HPDE6-E6E7 (cell line): Measurements from ENCODE around the gene BBS9.
A peak's percentile ranks its signal among the peaks of the same experiment; 100 is the strongest.
"Not testable (repeated sequence)": the region's sequence is repeated elsewhere in the genome, so short reads cannot be mapped to it uniquely, and the experiment has no call there.

ENCODE experiments used
- DNase-seq: peaks from one replicate; pipeline ENCODE4 v3.0.0; 2011; ENCODE audit warnings: missing footprints; ENCODE audit errors: extremely low spot score

BBS9 gene

GRCh38 chr7:33431543-33431942 is 302.2 kb downstream of the BBS9 start:
- DNase-seq: no peak

GRCh38 chr7:33432821-33433220 is 303.5 kb downstream of the BBS9 start:
- DNase-seq: no peak

- no peak for DNase-seq
Measured at GRCh38 chr7:33433357-33433756, 304.0 kb downstream of the BBS9 start.

GRCh38 chr7:33444511-33444910 is 315.1 kb downstream of the BBS9 start:
- no peak for DNase-seq

- DNase-seq: no peak
Measured at GRCh38 chr7:33446551-33446950, 317.2 kb downstream of the BBS9 start.

- no peak for DNase-seq
Measured at GRCh38 chr7:33448035-33448434, 318.7 kb downstream of the BBS9 start.

GRCh38 chr7:33449847-33450246 is 320.5 kb downstream of the BBS9 start:
- DNase-seq: no peak

- no peak for DNase-seq
Measured at GRCh38 chr7:33452805-33453502, 323.6 kb downstream of the BBS9 start.

- DNase-seq: no peak
Measured at GRCh38 chr7:33457039-33457438, 327.7 kb downstream of the BBS9 start.

- DNase-seq: no peak
Measured at GRCh38 chr7:33458581-33458980, 329.2 kb downstream of the BBS9 start.

- peak; percentile 5 for DNase-seq
Measured at GRCh38 chr7:33459340-33459751, 330.0 kb downstream of the BBS9 start.

GRCh38 chr7:33463131-33463530 is 333.8 kb downstream of the BBS9 start:
- DNase-seq: no peak

- no peak for DNase-seq
Measured at GRCh38 chr7:33466203-33466602, 336.8 kb downstream of the BBS9 start.

- DNase-seq: no peak
Measured at GRCh38 chr7:33471636-33472242, 342.4 kb downstream of the BBS9 start.

- DNase-seq: no peak
Measured at GRCh38 chr7:33472348-33473025, 343.1 kb downstream of the BBS9 start.

- no peak for DNase-seq
Measured at GRCh38 chr7:33477719-33478480, 348.5 kb downstream of the BBS9 start.

- not testable (repeated sequence) for DNase-seq
Measured at GRCh38 chr7:33484476-33484875, 355.1 kb downstream of the BBS9 start.

- DNase-seq: no peak
Measured at GRCh38 chr7:33485747-33486493, 356.6 kb downstream of the BBS9 start.

GRCh38 chr7:33486633-33487032 is 357.3 kb downstream of the BBS9 start:
- no peak for DNase-seq

- no peak for DNase-seq
Measured at GRCh38 chr7:33487998-33488682, 358.8 kb downstream of the BBS9 start.

GRCh38 chr7:33494474-33494873 is 365.1 kb downstream of the BBS9 start:
- no peak for DNase-seq
